Measurements from ENCODE around the gene PNLIPRP2.

Gene PNLIPRP2

DNA sequence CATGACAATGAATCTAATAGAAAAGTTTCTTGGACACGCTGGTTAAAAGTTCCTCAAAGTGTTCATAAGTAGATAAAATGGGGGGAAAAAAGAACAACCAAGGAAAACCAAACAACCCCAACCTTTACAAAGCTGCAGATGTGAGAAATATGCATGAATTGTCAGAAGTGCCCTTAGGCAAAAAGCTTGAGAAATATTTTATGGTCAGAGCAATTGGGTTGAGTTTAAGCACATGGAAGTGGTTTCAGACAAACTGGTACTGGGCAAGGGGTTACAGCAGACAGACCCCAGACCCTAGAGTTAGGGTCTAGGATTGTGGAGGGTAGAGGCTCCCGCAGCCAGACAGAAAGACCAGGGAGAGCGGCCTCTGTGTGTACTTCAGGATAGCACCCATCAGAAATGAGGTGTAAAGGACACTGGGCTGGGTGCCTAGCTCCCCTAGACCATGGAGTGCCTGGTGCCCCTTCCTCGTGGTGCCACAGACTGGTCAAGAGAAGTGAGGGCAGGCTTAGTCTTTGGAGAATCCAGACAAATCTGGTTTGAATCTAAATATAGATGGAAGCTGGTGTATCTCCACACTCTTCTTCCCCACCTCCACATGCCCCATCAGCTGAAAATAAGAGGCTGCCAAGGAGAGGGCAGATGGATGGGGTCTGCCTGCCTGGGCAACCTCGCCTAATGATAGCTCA lies 37.3 kb downstream of the PNLIPRP2 start:
- DNase-seq = no peak

GRCh38 chr10:116659049-116659670 lies 38.4 kb downstream of the PNLIPRP2 start:
- no peak for DNase-seq

- DNase-seq = no peak
Observed at GRCh38 chr10:116660860-116661259, 40.1 kb downstream of the PNLIPRP2 start.

DNA sequence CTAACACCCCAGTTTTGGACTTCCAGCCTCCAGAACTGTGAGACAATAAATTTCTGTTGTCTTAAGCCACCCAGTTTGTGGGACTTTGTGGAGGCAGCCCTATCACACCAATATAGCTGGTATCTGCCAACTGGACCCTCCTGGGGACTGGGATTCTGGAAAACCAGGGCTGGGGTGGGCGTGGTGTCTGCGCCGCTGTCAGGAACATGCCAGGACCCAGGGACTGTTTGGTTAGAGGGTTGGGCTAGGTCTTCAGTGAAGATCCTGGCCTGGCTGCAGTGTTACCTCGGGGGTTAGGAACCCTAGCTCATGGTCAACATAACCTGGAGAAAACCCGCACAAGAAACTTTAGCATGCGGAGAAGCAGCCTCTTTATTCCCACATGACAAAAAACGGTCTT lies 42.6 kb downstream of the PNLIPRP2 start:
- DNase-seq = no peak

DNA sequence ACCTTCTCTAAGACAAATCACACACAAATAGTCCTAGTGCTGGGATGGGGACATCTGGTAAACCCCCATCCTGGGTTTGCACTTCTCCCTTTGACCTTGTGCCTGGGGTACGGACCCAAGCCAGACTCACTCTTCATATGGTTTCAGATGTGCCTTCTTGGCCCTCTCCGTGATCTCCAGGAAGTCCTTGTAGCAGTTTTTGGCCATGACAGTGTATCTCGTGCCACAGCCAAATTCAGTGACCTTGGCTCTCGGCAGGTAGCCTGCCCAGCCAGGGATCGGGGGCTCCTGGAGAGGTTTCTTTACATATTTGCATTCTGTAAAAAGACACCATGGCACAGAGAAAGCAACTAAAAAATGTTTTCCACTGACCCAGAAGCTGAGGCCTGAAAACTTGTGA lies 43.9 kb downstream of the PNLIPRP2 start:
- no peak for DNase-seq

GRCh38 chr10:116665541-116666125 lies 44.9 kb downstream of the PNLIPRP2 start:
- DNase-seq = no peak

GRCh38 chr10:116667484-116667883 lies 46.7 kb downstream of the PNLIPRP2 start:
- DNase-seq = no peak

GRCh38 chr10:116668018-116668417 lies 47.3 kb downstream of the PNLIPRP2 start:
- no peak for DNase-seq

- no peak for DNase-seq
Observed at GRCh38 chr10:116668446-116668845, 47.7 kb downstream of the PNLIPRP2 start.

DNA sequence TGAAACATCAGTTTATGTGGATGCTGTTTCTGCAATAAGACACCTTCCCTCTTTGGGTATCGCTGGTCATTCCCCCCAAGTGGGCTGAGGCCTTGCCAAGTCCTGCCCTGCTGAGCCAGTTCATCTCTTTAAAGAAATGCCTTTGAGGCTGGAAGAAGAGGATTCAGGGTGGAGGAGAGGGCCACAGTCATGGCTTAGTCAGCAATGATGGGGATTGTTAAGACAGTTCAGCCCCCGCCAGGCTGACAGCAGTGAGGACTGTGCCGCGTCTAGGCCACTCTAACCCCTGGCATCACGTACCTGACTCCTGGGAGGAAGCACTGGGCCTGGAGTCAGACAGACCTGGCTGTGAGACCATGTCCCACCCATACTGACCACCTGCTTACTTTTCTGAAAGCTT lies 48.3 kb downstream of the PNLIPRP2 start:
- DNase-seq = no peak

DNA sequence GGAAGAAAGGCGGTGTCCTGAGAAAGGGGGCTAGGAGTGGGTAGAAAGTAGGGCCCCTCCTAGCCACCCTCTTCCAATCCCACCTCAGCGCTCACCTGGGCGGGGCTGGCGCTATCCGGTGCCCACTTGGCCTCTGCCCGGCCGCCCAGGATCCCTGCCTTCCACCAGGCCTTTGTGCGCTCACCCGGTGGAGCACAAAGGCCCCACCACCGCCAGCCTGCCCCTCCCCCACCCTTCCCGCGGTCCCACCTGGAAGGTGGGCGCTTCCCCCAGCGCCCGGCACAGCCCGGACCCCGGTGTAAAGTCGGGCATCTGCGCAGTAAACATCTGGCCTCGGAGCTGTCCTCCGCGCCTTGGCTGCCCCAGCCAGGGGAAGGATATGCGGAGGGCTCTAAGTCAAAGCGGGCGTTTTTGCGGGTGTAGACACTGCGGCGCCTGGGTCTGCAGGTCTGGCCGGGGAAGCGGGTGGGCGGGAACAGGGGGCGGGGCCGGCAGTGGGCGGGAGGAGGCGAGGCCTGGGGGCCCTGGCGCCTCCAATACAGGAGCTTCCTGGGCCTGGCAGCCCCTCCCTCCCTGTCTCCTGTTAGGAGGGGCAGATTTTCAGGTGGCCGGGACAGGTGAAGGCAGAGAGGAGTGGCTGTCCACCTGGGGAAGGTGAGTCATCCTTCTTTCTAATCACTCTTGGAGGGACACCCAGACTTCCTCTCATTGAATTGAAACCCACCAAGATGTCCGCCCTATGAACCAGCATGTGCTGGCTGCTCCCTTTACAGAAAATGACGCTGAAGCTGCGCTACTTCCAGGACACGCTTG lies 49.3 kb downstream of the PNLIPRP2 start:
- no peak for DNase-seq

- DNase-seq = no peak
Observed at GRCh38 chr10:116670706-116671105, 50.0 kb downstream of the PNLIPRP2 start.

GRCh38 chr10:116671274-116671926 lies 50.6 kb downstream of the PNLIPRP2 start:
- no peak for DNase-seq

GRCh38 chr10:116672891-116673290 lies 52.1 kb downstream of the PNLIPRP2 start:
- DNase-seq = no peak

- no peak for DNase-seq
Observed at GRCh38 chr10:116673866-116674265, 53.1 kb downstream of the PNLIPRP2 start.

DNA sequence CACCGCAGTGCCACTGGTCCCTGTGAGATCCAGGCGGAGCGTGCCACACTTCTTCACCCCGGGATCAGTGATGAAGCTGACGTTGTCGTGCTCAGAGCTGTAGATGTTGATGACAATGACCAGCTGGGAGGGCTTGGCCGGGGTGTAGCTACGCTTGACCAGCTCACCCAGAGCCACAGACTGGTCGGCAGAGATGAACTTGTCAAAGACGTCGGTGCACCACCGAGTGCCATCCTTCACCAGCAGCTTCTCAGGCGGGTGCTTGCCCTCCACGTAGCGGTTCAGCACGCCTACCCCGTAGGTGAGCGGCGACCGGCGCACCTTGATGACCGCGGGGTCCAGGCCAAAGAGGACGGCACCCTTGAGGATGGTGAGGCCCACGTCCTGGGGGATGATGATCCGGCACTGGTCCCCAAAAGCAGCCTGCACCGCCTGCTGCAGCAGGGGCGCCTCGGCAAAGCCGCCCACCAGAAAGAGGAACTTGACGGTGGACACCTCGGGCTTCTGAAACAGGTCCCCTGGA lies 54.2 kb downstream of the PNLIPRP2 start:
- DNase-seq = no peak

GRCh38 chr10:116676118-116676517 lies 55.4 kb downstream of the PNLIPRP2 start:
- DNase-seq = no peak

GRCh38 chr10:116676633-116677032 lies 55.9 kb downstream of the PNLIPRP2 start:
- no peak for DNase-seq

DNA sequence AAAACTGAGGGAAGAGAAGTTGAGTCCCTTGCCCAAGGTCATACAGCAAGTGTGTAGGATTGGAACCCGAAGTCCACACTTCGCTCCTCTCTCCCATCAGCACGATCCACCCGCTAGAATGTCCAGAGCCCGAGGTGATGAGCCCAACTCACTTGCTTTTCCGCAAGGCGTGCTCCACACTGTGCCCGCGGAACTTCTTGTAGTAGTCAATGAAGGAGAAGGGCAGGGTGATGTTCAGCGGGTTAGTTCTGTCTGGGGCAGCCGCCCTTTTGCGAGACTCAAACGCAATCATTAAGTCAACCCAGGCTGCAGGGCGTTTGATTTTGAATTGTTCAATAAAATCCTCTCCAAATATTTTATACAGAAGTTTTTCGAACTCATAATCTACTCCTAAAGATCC lies 58.6 kb downstream of the PNLIPRP2 start:
- no peak for DNase-seq

DNA sequence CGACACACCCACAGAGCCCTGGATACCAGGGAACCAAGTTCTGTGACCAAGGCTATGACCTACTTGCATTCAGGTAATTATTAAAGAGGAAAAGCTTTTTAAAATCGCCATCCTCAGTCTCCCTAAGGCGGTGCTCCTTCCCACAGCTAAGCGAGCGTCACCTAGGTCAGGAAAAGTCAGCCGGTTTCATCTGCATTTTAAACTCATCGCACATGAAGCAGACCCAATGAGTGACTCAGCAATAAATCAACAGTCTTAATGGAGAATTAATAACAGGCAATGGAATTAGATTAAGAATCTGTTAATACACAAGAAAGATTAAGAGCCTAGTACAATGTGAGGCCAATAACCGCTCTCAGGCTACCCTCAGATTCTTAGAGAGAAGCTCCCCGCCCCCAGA lies 62.4 kb downstream of the PNLIPRP2 start:
- no peak for DNase-seq

GRCh38 chr10:116683821-116684220 lies 63.1 kb downstream of the PNLIPRP2 start:
- DNase-seq = no peak

DNA sequence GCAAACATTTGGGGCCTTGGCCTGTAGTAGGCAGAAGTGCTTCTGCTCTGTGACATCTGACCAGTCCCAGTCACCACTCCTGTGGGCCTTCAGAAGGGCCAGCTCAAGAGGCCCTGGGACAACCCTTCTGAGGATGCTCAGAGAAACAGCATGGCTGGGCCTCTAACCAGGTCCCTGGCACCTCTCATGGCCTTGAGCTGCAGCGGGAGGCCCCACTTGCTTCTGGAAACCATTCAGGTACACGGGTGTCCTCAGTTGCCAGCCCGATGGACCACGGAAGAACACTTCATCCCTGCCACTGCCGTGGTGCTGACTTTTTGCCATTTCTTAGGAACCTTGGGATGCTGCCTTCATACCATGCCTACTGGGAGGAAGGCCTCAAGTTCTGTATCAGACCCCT lies 64.0 kb downstream of the PNLIPRP2 start:
- DNase-seq = no peak

GRCh38 chr10:116685807-116686206 lies 65.1 kb downstream of the PNLIPRP2 start:
- DNase-seq = no peak

Measured in stimulated activated CD4-positive, alpha-beta T cell treated with anti-CD3 and anti-CD28 coated beads, Interleukin-4, amount 100 ng/mL, for 1 hour (primary cell).